GM12892 (cell line): Measurements from ENCODE around the gene DSTYK. TPM values are rescaled to one million over a fixed set of nuclear protein-coding genes. Genes with fewer than 3 reads are reported as not detected.

Source experiments
- DNase-seq: peaks from one replicate; pipeline ENCODE4 v3.0.0; 2011; ENCODE audit not compliant: insufficient read length
- FAIRE-seq: peaks from 2 replicates; lab custom pipeline; 2011; peaks lifted over from hg19 to GRCh38; lab: Jason Lieb, UNC
- POLR2A ChIP-seq: IDR thresholded peaks from 2 replicates; pipeline ENCODE4 v1.6.1; 2011; ENCODE audit warnings: low read depth, low read length, control low read depth
- POLR2AphosphoS5 ChIP-seq: IDR thresholded peaks from 2 replicates; pipeline ENCODE4 v1.6.1; 2011; ENCODE audit warnings: low read depth, low read length, control low read depth
- TAF1 ChIP-seq: IDR thresholded peaks from 2 replicates; pipeline ENCODE4 v1.6.1; 2011; ENCODE audit warnings: low read depth, mild to moderate bottlenecking, control low read depth, low read length, borderline replicate concordance
- polyA plus RNA-seq: library from polyadenylated mRNA; unstranded; fragments of >200 nt; gene quantifications from one replicate; pipeline ENCODE4 v1.2.1, GENCODE V29; 2012; ENCODE audit warnings: missing spikeins, inconsistent platforms; ENCODE audit not compliant: missing spikeins

The DSTYK gene
- 2.0 TPM for polyA plus RNA-seq

DNA sequence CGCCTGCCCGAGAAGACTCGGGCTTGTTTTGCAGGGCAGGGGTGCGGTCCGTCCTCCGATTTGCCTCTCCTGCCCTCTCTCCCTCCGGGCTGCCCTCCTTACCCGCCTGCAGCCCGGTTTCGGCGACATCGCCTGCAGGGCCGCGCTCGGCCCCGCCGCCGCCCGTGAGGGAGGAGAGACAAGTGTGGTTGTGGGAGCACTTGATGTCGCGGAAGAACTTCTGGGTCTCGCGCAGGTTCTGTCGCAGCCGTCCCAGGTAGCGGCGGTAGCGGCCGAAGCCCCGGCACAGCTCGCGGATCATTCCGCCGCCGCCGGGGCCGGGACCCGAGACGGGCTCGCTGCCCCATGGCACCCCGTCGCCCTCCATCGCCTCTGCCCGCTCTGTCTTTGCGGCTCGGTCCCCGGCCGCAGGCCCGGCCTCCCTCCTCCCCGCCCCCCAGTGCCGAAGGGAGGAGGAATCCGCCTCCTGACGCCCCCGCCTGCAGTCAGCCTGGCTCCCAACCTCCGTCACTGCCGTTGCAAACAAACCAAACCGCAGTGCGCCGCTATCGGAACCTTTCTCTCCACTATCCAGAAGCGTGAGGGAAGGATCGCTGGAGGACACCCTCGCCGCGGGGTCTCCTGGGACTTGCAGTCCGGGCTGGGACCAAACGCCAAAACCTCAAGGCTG lies at the start of gene DSTYK:
DSTYK (minus strand) TSS at position 534 of the 670 bp plus-strand sequence; CDS start at position 367, 167 bp downstream.
- peak; percentile 61; the same call in 1 of the 2 replicates for TF ChIP-seq TAF1
- peak; percentile 63; the same call in 1 of the 2 replicates for TF ChIP-seq POLR2AphosphoS5
- peak; percentile 74; the same call in 1 of the 2 replicates for TF ChIP-seq POLR2A
- DNase-seq (peak; percentile 80), FAIRE-seq (peak; percentile 85)

DNA sequence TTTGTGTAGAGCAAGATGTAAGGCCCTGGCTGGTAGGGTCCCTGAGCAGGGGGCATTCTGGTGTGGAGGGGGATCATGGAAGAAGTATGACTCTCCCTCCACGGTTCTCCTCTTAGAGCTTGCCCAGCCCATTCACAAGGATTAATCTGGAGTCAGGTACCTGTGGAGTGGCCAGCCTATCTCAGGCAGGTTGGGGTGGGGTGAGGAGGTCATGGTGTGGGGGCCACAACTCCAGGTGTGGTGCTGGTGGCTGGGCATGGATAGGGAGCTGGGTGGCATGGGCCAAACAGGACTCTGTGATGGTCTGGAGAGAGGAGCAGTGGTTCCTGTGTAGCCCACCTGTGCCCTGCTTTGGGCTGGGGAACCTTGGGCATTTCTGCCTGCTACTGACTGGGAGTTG lies 48.5 kb upstream of the DSTYK start:
- TF ChIP-seq POLR2A, result no peak
- no peak for TF ChIP-seq TAF1
- no peak for TF ChIP-seq POLR2AphosphoS5
- DNase-seq, result no peak
- FAIRE-seq, result no peak

DNA sequence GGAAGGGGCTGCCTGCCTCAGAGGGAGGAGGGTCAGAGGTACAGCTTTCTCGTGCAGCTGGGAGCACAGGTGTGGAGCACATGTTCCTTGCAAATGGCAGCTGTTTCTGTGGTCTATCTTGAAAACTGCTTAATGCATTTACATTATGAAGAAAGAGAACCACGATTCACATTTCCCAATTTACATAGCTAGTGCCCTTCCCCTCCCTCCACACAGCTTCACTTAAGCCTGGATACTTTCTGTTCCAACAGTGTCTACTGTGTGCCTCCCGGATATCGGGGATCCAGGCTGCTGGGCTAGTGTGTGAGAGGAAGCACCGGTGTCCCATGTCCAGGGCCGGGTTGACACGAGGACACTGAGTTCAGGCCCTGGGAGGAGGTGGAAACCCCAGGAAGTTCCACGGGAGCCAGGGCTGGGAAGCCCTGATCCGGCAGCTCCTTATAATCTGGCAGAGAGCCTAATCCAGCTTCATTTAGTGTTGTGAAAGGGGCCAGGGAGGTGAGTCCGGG lies 47.9 kb upstream of the DSTYK start:
- no peak for TF ChIP-seq POLR2AphosphoS5
- TF ChIP-seq TAF1, result no peak
- TF ChIP-seq POLR2A, result no peak
- DNase-seq, result no peak
- no peak for FAIRE-seq

DNA sequence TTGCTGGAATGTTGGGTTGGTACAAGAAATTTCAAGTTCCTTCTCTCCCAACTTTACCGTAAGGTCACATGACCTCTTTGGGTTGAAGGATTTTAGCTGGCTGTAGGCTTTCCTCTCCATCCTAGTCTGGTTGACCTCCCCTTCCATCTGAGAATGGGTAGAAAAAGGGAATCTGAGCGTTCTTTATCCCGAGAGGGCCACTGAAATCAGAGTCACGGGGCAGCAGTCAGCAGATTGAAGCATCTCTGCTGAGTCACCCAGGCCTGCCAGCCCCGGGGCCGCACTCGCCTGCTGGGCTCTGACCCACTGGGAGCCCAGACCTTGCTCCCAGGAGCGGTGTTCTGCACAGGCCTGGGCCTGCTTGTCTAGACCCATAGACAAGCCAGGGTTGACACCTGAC lies 47.2 kb upstream of the DSTYK start:
- no peak for TF ChIP-seq POLR2AphosphoS5
- no peak for TF ChIP-seq TAF1
- no peak for TF ChIP-seq POLR2A
- FAIRE-seq (no peak), DNase-seq (no peak)

DNA sequence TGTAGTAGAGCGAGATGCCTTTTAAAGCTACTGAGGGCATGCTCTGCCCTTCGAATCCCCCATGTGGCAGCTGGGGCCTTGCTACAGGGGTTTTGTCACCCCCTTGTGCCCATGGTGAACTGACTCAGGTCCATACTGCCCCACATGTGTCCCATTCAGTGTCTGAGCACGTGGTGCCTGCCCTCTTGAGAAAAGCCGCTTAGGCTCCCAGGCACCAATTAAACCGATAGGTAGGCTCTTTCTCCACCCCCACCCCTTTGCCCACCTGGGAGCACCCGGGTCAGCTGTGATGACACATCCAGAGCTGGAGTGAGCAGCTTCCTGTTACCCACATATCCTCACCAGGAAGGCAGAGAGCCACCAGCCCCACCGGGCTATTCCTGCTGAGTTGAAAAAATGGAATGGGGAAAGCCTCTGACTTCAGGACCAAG lies 46.8 kb upstream of the DSTYK start:
- no peak for TF ChIP-seq TAF1
- TF ChIP-seq POLR2AphosphoS5, result no peak
- TF ChIP-seq POLR2A, result no peak
- no peak for DNase-seq
- FAIRE-seq, result no peak

GRCh38 chr1:205257735-205258134 lies 46.2 kb upstream of the DSTYK start:
- FAIRE-seq (no peak), DNase-seq (no peak)
- no peak for TF ChIP-seq TAF1
- no peak for TF ChIP-seq POLR2AphosphoS5
- TF ChIP-seq POLR2A, result no peak

- DNase-seq (no peak), FAIRE-seq (no peak)
- TF ChIP-seq TAF1 (no peak), POLR2A (no peak), POLR2AphosphoS5 (no peak)
Measured at GRCh38 chr1:205256951-205257625, 45.6 kb upstream of the DSTYK start.

GRCh38 chr1:205255941-205256780 lies 44.7 kb upstream of the DSTYK start:
- peak; percentile 86 for FAIRE-seq
- DNase-seq, result peak; percentile 65
- TF ChIP-seq POLR2AphosphoS5 (no peak), TAF1 (no peak), POLR2A (no peak)

- TF ChIP-seq TAF1 (no peak), POLR2AphosphoS5 (no peak), POLR2A (no peak)
- FAIRE-seq (no peak), DNase-seq (no peak)
Measured at GRCh38 chr1:205251576-205251975, 40.1 kb upstream of the DSTYK start.

- no peak for TF ChIP-seq POLR2AphosphoS5
- TF ChIP-seq TAF1, result no peak
- TF ChIP-seq POLR2A, result no peak
- FAIRE-seq, result no peak
- DNase-seq, result no peak
Measured at GRCh38 chr1:205250699-205251098, 39.2 kb upstream of the DSTYK start.

DNA sequence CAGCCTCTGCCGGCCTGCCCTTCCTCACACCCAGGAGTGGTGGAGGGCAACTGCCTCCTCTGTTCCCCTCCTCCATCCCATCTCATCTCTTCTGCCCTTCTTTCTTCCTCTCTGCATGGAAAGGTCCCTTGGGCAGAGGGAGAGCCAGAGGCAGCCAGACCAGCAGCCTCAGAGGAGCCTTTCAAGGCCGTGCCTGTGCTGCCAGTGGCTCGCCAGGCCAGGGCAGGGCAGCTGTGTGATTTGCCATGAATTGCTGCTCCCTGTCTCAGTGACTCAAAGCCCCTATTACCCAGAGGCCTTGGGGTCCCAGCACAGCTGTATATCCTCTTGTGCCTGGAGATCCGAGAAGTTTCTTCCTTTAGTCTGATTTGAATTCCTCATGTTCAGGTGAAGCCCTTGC lies 38.1 kb upstream of the DSTYK start:
- FAIRE-seq (no peak), DNase-seq (no peak)
- TF ChIP-seq TAF1 (no peak), POLR2A (no peak), POLR2AphosphoS5 (no peak)
